BE2C (cell line): Measurements from ENCODE around the gene SLC25A40.
"Not testable (repeated sequence)": the region's sequence is repeated elsewhere in the genome, so short reads cannot be mapped to it uniquely, and the experiment has no call there.

Source experiments
- DNase-seq: peaks from one replicate; pipeline ENCODE4 v3.0.0-alpha.2; 2020
- H3K27me3 ChIP-seq: fragments of 250-450 bp; sonication (Bioruptor Pico); 2 replicates; pipeline ENCODE4 v1.5.1; 2020; ENCODE audit warnings: mild to moderate bottlenecking
- H3K36me3 ChIP-seq: fragments of 250-450 bp; sonication (Bioruptor Pico); 2 replicates; pipeline ENCODE4 v1.5.1; 2020; ENCODE audit warnings: mild to moderate bottlenecking
- H3K4me1 ChIP-seq: fragments of 250-450 bp; sonication (Bioruptor Pico); 2 replicates; pipeline ENCODE4 v1.5.1; 2020
- H3K4me3 ChIP-seq: 2 replicates; pipeline ENCODE4 v1.5.1; 2011; ENCODE audit warnings: low read depth, low read length
- H3K9me3 ChIP-seq: fragments of 250-450 bp; sonication (Bioruptor Pico); 2 replicates; pipeline ENCODE4 v1.5.1; 2020
- TF ChIP-seq, protein P1 (sequence below): IDR thresholded peaks from 2 replicates; pipeline ENCODE4 v1.5.1; 2012; ENCODE audit warnings: mild to moderate bottlenecking, low read depth, low read length

SLC25A40 gene

DNA sequence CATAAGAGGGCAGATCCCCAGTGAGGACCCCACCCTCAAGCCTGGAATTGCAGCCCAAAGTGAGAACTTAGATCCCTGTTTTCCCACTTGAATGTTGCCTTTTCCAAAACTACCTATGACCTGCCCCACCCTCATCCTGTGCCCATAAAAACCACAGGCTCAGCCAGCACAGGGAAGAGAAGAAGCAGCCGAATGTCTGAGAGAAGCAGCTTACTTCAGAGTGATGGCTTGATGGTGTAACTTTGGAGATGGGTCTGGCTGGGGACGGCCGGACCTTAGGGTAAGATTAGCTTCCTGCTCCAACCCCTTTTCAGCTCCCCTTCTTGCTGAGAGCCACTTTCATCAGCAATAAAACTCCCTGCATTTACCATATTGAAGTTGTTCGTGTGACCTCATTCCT lies 5.7 kb downstream of the SLC25A40 start:
- H3K36me3 ChIP-seq: no peaks in the 10 kb centered on the region
- no peaks in the 10 kb centered on the region for H3K9me3 ChIP-seq
- TF ChIP-seq, protein P1, sequence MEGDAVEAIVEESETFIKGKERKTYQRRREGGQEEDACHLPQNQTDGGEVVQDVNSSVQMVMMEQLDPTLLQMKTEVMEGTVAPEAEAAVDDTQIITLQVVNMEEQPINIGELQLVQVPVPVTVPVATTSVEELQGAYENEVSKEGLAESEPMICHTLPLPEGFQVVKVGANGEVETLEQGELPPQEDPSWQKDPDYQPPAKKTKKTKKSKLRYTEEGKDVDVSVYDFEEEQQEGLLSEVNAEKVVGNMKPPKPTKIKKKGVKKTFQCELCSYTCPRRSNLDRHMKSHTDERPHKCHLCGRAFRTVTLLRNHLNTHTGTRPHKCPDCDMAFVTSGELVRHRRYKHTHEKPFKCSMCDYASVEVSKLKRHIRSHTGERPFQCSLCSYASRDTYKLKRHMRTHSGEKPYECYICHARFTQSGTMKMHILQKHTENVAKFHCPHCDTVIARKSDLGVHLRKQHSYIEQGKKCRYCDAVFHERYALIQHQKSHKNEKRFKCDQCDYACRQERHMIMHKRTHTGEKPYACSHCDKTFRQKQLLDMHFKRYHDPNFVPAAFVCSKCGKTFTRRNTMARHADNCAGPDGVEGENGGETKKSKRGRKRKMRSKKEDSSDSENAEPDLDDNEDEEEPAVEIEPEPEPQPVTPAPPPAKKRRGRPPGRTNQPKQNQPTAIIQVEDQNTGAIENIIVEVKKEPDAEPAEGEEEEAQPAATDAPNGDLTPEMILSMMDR: no peak
- DNase-seq: no peak
- H3K4me3 ChIP-seq: no peak overlapping the region
- H3K27me3 ChIP-seq: no peaks in the 10 kb centered on the region
- no peaks in the 10 kb centered on the region for H3K4me1 ChIP-seq

DNA sequence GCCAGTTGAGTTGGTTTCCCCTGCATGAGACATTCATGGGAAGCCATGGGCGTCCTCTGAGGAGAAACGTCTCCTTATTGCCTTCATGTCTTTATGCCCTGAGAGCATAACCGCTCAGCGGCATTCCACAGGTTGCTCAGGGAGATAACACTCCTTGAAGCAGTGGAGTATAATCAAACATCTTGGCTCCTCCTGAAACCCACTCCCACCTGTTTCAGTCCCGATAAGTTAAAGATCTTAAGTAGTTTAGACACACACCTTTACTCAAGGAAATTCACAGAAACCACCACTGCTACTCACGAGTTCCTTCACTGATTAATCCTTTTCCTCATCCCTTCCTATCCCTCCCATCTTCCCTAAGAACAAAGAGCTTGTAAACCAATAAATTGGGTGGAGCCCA lies 9.6 kb downstream of the SLC25A40 start:
- H3K9me3 ChIP-seq, DNase-seq, H3K4me1 ChIP-seq, H3K4me3 ChIP-seq, H3K36me3 ChIP-seq, H3K27me3 ChIP-seq: not testable (repeated sequence)

DNA sequence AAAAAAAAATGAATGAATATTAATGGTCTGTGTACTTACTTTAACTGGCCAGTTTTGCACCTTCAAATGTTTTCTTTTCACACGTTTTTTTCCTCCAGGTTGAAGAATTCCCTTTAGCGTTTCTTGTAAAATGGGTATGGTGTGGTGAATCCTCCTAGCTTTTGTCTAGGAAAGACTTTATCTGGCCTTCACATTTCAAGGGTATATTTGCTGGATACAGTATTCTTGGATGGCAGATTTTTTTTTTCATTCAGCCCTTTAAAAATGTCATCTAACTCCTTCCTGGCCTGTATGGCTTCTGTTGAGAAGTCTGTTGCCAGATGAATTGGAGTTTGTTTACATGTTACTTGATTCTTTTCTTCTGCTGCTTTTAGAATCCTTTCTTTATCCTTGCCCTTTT lies 10.1 kb downstream of the SLC25A40 start:
- no peaks in the 10 kb centered on the region for H3K36me3 ChIP-seq
- TF ChIP-seq, protein P1: no peak
- no peak overlapping the region for H3K4me3 ChIP-seq
- DNase-seq: no peak
- no peaks in the 10 kb centered on the region for H3K4me1 ChIP-seq
- no peaks in the 10 kb centered on the region for H3K9me3 ChIP-seq
- no peaks in the 10 kb centered on the region for H3K27me3 ChIP-seq

DNA sequence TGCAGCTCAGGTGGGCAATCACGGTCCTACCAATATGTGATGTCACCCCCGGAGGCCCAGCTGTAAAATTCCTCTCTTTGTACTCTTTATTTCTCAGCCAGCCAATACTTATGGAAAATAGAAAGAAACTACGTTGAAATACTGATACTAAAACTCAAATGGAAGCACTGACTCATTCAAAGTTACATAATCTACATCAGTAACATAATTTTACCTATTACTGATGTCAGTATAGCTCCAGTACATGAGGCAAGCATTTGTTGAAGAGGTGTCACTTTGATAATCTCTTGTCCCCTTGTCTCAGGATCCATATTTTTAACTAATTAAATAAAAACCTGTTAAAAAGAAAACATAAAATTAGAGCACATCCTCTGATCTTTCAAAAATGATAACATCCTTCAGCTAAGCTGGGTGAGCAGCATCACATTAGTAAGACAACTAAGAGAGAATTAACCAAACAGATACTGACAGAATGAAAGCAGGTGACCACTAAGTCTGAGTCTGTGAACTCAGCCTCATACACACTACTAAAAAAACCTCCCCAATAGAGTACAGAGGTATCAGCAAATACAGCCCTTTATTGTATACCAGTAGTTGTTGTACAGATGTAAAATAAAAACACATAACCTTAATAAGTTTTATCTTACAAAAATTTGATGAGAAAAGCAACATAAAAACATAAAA lies 17.6 kb downstream of the SLC25A40 start:
- Histone ChIP-seq H3K27me3 (no peaks in the 10 kb centered on the region), H3K4me3 (no peak overlapping the region), H3K9me3 (no peaks in the 10 kb centered on the region), H3K4me1 (no peaks in the 10 kb centered on the region), H3K36me3 (peaks cover 5% of the 10 kb centered on the region; the same call in 1 of the 2 replicates)
- DNase-seq: no peak
- TF ChIP-seq, protein P1: no peak

DNA sequence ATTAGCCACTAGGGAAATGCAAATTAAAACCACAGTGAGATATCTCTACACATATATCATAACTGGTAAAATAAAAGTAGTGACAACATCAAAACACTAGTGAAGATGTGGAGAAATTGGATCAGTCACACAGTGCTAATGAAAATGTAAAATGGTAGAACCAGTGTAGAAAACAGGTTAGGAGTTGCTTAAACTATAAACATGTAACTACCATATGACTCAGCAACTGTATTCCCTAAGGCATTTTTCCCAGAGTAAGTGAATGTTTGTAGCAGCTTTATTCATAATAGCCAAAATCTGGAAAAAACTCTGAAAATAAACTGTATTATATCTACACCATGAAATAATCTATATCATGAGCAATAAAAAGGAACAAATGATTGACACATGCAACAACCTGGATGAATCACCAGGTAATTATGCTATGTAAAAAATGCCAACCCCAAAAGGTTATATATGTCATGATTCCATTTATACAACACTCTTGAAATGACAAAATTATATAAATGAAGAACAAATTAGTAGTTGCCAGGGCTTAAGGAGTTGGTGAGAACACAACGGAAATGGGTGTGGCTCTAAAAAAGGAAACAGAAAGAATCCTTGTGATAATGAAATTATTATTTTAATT lies 22.8 kb downstream of the SLC25A40 start:
- no peak overlapping the region for H3K4me3 ChIP-seq
- DNase-seq: no peak

DNA sequence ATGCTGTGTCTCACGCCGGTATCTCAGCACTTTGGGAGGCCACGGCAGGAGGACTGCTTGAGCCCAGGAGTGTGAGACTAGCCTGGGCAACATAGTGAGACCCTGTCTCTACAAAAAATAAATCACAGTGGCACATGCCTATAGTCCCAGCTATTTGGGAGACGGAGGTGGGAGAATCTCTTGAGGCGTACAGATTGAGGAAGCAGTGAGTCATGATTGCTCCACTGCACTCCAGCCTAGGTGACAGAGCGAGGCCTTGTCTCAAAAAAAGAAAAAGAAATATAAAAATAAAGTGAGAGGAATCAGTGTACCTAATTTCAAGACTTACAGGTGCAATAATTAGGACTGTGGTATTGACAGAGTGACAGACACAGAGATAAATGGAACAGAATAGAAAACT lies 23.9 kb downstream of the SLC25A40 start:
- no peak for DNase-seq
- no peaks in the 10 kb centered on the region for H3K4me1 ChIP-seq
- no peak overlapping the region for H3K4me3 ChIP-seq
- H3K27me3 ChIP-seq: no peaks in the 10 kb centered on the region
- TF ChIP-seq, protein P1: no peak
- H3K36me3 ChIP-seq: no peaks in the 10 kb centered on the region
- no peaks in the 10 kb centered on the region for H3K9me3 ChIP-seq

More for the DNA sequence above, 22.8 kb downstream of the SLC25A40 start:
- no peaks in the 10 kb centered on the region for H3K4me1 ChIP-seq
- TF ChIP-seq, protein P1: no peak
- no peaks in the 10 kb centered on the region for H3K27me3 ChIP-seq
- H3K36me3 ChIP-seq: peaks cover under 1% of the 10 kb centered on the region; the same call in 1 of the 2 replicates
- no peaks in the 10 kb centered on the region for H3K9me3 ChIP-seq
